Brain microvascular endothelial cell (primary cell): ENCODE measurements around the gene USH2A.
"Not testable (repeated sequence)": the region's sequence is repeated elsewhere in the genome, so short reads cannot be mapped to it uniquely, and the experiment has no call there.

Experiments used
- DNase-seq: peaks from one replicate; pipeline ENCODE4 v3.0.0-alpha.2; 2020
- H3K27ac ChIP-seq: fragments of 250-450 bp; sonication (Bioruptor Pico); 2 replicates; pipeline ENCODE4 v1.5.1; 2020; ENCODE audit warnings: mild to moderate bottlenecking, moderate library complexity
- H3K27me3 ChIP-seq: fragments of 250-450 bp; sonication (Bioruptor Pico); replicated peaks from 2 replicates; pipeline ENCODE4 v1.5.1; 2020; ENCODE audit warnings: mild to moderate bottlenecking
- H3K36me3 ChIP-seq: fragments of 250-450 bp; sonication (Bioruptor Pico); replicated peaks from 2 replicates; pipeline ENCODE4 v1.5.1; 2020; ENCODE audit warnings: mild to moderate bottlenecking
- H3K4me3 ChIP-seq: 2 replicates; pipeline ENCODE4 v1.5.1; 2011; ENCODE audit warnings: low read depth, mild to moderate bottlenecking, control low read depth, low read length, moderate library complexity
- CTCF ChIP-seq: IDR thresholded peaks from 2 replicates; pipeline ENCODE4 v1.5.1; 2011; ENCODE audit warnings: low read depth, mild to moderate bottlenecking, moderate library complexity, low read length, control low read depth, inconsistent platforms; ENCODE audit errors: missing control alignments
- in situ Hi-C: cut with HindIII; loops from 2 replicates; pipeline ENCODE4 v1.10.0; 2017; ENCODE audit warnings: low sequenced_read_pairs, low pct_ligation_motif_present

Gene USH2A

GRCh38 chr1:216169351-216169750, 253.9 kb downstream of the USH2A start:
- no peaks in the 10 kb centered on the region for H3K27me3 ChIP-seq
- TF ChIP-seq CTCF: no peak
- no peak overlapping the region for H3K27ac ChIP-seq
- in situ Hi-C loops: no loop called here
- no peak for DNase-seq
- no peak overlapping the region for H3K4me3 ChIP-seq
- no peaks in the 10 kb centered on the region for H3K36me3 ChIP-seq

- no peak overlapping the region for H3K27ac ChIP-seq
- no peak for TF ChIP-seq CTCF
- in situ Hi-C loops: no loop called here
Measured at GRCh38 chr1:216168546-216168945, 254.7 kb downstream of the USH2A start.

GRCh38 chr1:216154063-216154462, 269.2 kb downstream of the USH2A start:
- Histone ChIP-seq H3K27me3 (no peaks in the 10 kb centered on the region), H3K27ac (no peak overlapping the region), H3K4me3 (no peak overlapping the region), H3K36me3 (no peaks in the 10 kb centered on the region)
- in situ Hi-C loops: no loop called here
- TF ChIP-seq CTCF: no peak
- no peak for DNase-seq

More at GRCh38 chr1:216168546-216168945, 254.7 kb downstream of the USH2A start:
- no peak for DNase-seq
- H3K36me3 ChIP-seq: no peaks in the 10 kb centered on the region
- H3K27me3 ChIP-seq: no peaks in the 10 kb centered on the region
- H3K4me3 ChIP-seq: no peak overlapping the region

- TF ChIP-seq CTCF: no peak
- no peak overlapping the region for H3K4me3 ChIP-seq
- no peaks in the 10 kb centered on the region for H3K36me3 ChIP-seq
- in situ Hi-C loops: no loop called here
- H3K27me3 ChIP-seq: no peaks in the 10 kb centered on the region
- no peak for DNase-seq
- H3K27ac ChIP-seq: no peak overlapping the region
Measured at GRCh38 chr1:216153130-216153529, 270.1 kb downstream of the USH2A start.

GRCh38 chr1:216145451-216146018, 277.7 kb downstream of the USH2A start:
- H3K36me3 ChIP-seq, DNase-seq, in situ Hi-C loops, H3K27ac ChIP-seq, H3K4me3 ChIP-seq, H3K27me3 ChIP-seq: not testable (repeated sequence)

GRCh38 chr1:216144661-216145450, 278.4 kb downstream of the USH2A start:
- in situ Hi-C loops: no loop called here
- TF ChIP-seq CTCF: no peak
- Histone ChIP-seq H3K27ac (no peak overlapping the region), H3K27me3 (no peaks in the 10 kb centered on the region), H3K36me3 (no peaks in the 10 kb centered on the region), H3K4me3 (no peak overlapping the region)
- no peak for DNase-seq
